IMR-90 (cell line): ENCODE measurements around the gene CDRT15. TPM values are rescaled to one million over a fixed set of nuclear protein-coding genes. Genes with fewer than 3 reads are reported as not detected.

Source experiments
- ATAC-seq: fragments of 200-7000 bp; cut with Tn5 transposase; 2 replicates; pipeline ENCODE4 v1.9.1; 2020; ENCODE audit warnings: low read depth, mild to moderate bottlenecking, moderate library complexity
- BruUV-seq: library from RNA; stranded (reverse); fragments of 400-500 nt; replicated peaks from 2 replicates; lab custom pipeline; 2021; lab: Mats Ljungman, UMichigan
- CTCF ChIA-PET: fragments of 300-600 bp; formaldehyde crosslinking; extraction: SDS; loops from one replicate; lab custom pipeline; 2021; ENCODE audit warnings: antibody characterized with exemption; lab: Yijun Ruan, JAX
- POLR2A ChIA-PET: fragments of 300-600 bp; sonication (Branson Sonifier 250); formaldehyde crosslinking; loops from one replicate; lab custom pipeline; 2022; ENCODE audit warnings: antibody characterized with exemption; ENCODE audit not compliant: unreplicated experiment; lab: Charles Lee
- DNase-seq: peaks from one replicate; pipeline ENCODE4 v3.0.0; 2013
- H2AFZ ChIP-seq: replicated peaks from 2 replicates; pipeline ENCODE3; 2013; ENCODE audit warnings: low read length, mild to moderate bottlenecking; ENCODE audit not compliant: poor library complexity
- H2AK5ac ChIP-seq: 2 replicates; pipeline ENCODE4 v1.6.1; 2013; ENCODE audit warnings: low read depth, low read length, inconsistent platforms
- H2AK9ac ChIP-seq: replicated peaks from 2 replicates; pipeline ENCODE3; 2013; ENCODE audit warnings: mild to moderate bottlenecking, low read depth, low read length, moderate library complexity; ENCODE audit not compliant: poor library complexity
- H2BK120ac ChIP-seq: 2 replicates; pipeline ENCODE4 v1.6.1; 2013; ENCODE audit warnings: low read depth, low read length, inconsistent platforms
- H2BK15ac ChIP-seq: 3 replicates; pipeline ENCODE4 v1.6.1; 2013; ENCODE audit warnings: low read depth, low read length, inconsistent platforms
- H2BK20ac ChIP-seq: 2 replicates; pipeline ENCODE4 v1.6.1; 2013; ENCODE audit warnings: low read depth, mild to moderate bottlenecking, inconsistent platforms, low read length, moderate library complexity
- H2BK5ac ChIP-seq: 2 replicates; pipeline ENCODE4 v1.6.1; 2013; ENCODE audit warnings: mild to moderate bottlenecking, low read depth, low read length, inconsistent platforms; ENCODE audit not compliant: poor library complexity, severe bottlenecking
- H3K14ac ChIP-seq: replicated peaks from 2 replicates; pipeline ENCODE4 v1.6.1; 2013; ENCODE audit warnings: low read depth, low read length, inconsistent platforms
- H3K18ac ChIP-seq: 2 replicates; pipeline ENCODE4 v1.6.1; 2013; ENCODE audit warnings: low read depth, low read length, control low read depth
- H3K23ac ChIP-seq: 2 replicates; pipeline ENCODE4 v1.6.1; 2013; ENCODE audit warnings: low read depth, low read length, inconsistent platforms
- H3K27ac ChIP-seq: 2 replicates; pipeline ENCODE4 v1.5.1; 2013; ENCODE audit warnings: mild to moderate bottlenecking, control low read depth, low read length; ENCODE audit not compliant: insufficient read depth
- H3K27me3 ChIP-seq: 2 replicates; pipeline ENCODE4 v1.6.1; 2013; ENCODE audit warnings: low read length; ENCODE audit not compliant: control insufficient read depth, insufficient read depth
- H3K36me3 ChIP-seq: 2 replicates; pipeline ENCODE4 v1.6.1; 2013; ENCODE audit warnings: low read length, mixed read lengths; ENCODE audit not compliant: control insufficient read depth, insufficient read depth
- H3K4ac ChIP-seq: 2 replicates; pipeline ENCODE4 v1.6.1; 2013; ENCODE audit warnings: low read depth, low read length, inconsistent platforms
- H3K4me1 ChIP-seq: 2 replicates; pipeline ENCODE4 v1.6.1; 2013; ENCODE audit warnings: low read length, mixed read lengths; ENCODE audit not compliant: control insufficient read depth, insufficient read depth
- H3K4me2 ChIP-seq: 2 replicates; pipeline ENCODE4 v1.6.1; 2013; ENCODE audit warnings: low read depth, mild to moderate bottlenecking, control low read depth, low read length, moderate library complexity
- H3K4me3 ChIP-seq: 2 replicates; pipeline ENCODE4 v1.5.1; 2013; ENCODE audit warnings: low read depth, mild to moderate bottlenecking, control low read depth, low read length, moderate library complexity; ENCODE audit not compliant: insufficient read depth
- H3K56ac ChIP-seq: 2 replicates; pipeline ENCODE4 v1.6.1; 2013; ENCODE audit warnings: low read length, inconsistent platforms; ENCODE audit not compliant: insufficient read depth; ENCODE audit errors: extremely low read depth
- H3K79me1 ChIP-seq, 2 experiments: 2 replicates each; pipeline ENCODE4 v1.6.1; 2013; ENCODE audit warnings: low read length in 2 of 2, inconsistent platforms in 1 of 2, low read depth in 1 of 2
- H3K9ac ChIP-seq: 2 replicates; pipeline ENCODE4 v1.6.1; 2013; ENCODE audit warnings: low read depth, low read length, control low read depth
- H3K9me1 ChIP-seq: 2 replicates; pipeline ENCODE4 v1.6.1; 2013; ENCODE audit warnings: low read length, inconsistent platforms; ENCODE audit not compliant: insufficient read depth
- H3K9me3 ChIP-seq: 2 replicates; pipeline ENCODE4 v1.6.1; 2013; ENCODE audit warnings: low read length; ENCODE audit not compliant: control insufficient read depth, insufficient read depth
- H4K20me1 ChIP-seq: 2 replicates; pipeline ENCODE4 v1.6.1; 2013; ENCODE audit warnings: low read length, inconsistent platforms; ENCODE audit not compliant: insufficient read depth
- H4K5ac ChIP-seq: 2 replicates; pipeline ENCODE4 v1.6.1; 2013; ENCODE audit warnings: mild to moderate bottlenecking, low read depth, low read length, control low read depth
- H4K8ac ChIP-seq, 2 experiments: 2 replicates each; pipeline ENCODE4 v1.6.1; 2013; ENCODE audit warnings: low read depth in 2 of 2, low read length in 2 of 2, control low read depth in 1 of 2, inconsistent platforms in 1 of 2
- H4K91ac ChIP-seq: 2 replicates; pipeline ENCODE4 v1.6.1; 2013; ENCODE audit warnings: low read depth, low read length, inconsistent platforms; ENCODE audit not compliant: insufficient read depth
- CEBPB ChIP-seq: IDR thresholded peaks from 2 replicates; pipeline ENCODE4 v1.6.1; 2012; ENCODE audit warnings: low read depth, low read length, improper control_type of control experiment
- CHD1 ChIP-seq: IDR thresholded peaks from 2 replicates; pipeline ENCODE4 v1.6.1; 2012; ENCODE audit warnings: low read depth, low read length, improper control_type of control experiment
- FOS ChIP-seq: fragments of 150-350 bp; IDR thresholded peaks from 2 replicates; pipeline ENCODE4 v1.6.1; 2016; ENCODE audit warnings: low read depth, low read length
- MXI1 ChIP-seq: IDR thresholded peaks from 2 replicates; pipeline ENCODE4 v1.6.1; 2012; ENCODE audit warnings: low read depth, mild to moderate bottlenecking, low read length, moderate library complexity, borderline replicate concordance
- NFE2L2 ChIP-seq: fragments of 150-350 bp; IDR thresholded peaks from 2 replicates; pipeline ENCODE4 v1.6.1; 2016; ENCODE audit warnings: low read depth, mild to moderate bottlenecking, low read length
- POLR2A ChIP-seq: IDR thresholded peaks from 2 replicates; pipeline ENCODE4 v1.6.1; 2012; ENCODE audit warnings: mild to moderate bottlenecking, low read depth, low read length
- RAD21 ChIP-seq: IDR thresholded peaks from 2 replicates; pipeline ENCODE4 v1.6.1; 2012; ENCODE audit warnings: low read length, improper control_type of control experiment
- RCOR1 ChIP-seq: IDR thresholded peaks from 2 replicates; pipeline ENCODE4 v1.6.1; 2012; ENCODE audit warnings: mild to moderate bottlenecking, low read length, improper control_type of control experiment; ENCODE audit not compliant: insufficient replicate concordance
- SMC3 ChIP-seq: fragments of 150-350 bp; IDR thresholded peaks from 2 replicates; pipeline ENCODE4 v1.6.1; 2016; ENCODE audit warnings: low read depth, mild to moderate bottlenecking, antibody characterized with exemption, low read length, moderate library complexity
- USF2 ChIP-seq: fragments of 150-350 bp; IDR thresholded peaks from 2 replicates; pipeline ENCODE4 v1.6.1; 2017; ENCODE audit warnings: mild to moderate bottlenecking, antibody characterized with exemption, low read length, low read depth
- WGBS, 2 experiments: methylation state at CpG; one replicate each; pipeline versions ENCODE4 v1.1.5 to v1.1.7; 2013; ENCODE audit warnings: missing lambda C conversion rate in 2 of 2; ENCODE audit not compliant: insufficient read length in 1 of 2; ENCODE audit errors: extremely low coverage in 2 of 2; 5-methylcytosine and 5-hydroxymethylcytosine counted together
- dilution Hi-C: fragments of 300-500 bp; cut with HindIII; formaldehyde crosslinking; loops from one replicate; pipeline ENCODE4 v1.14.3; 2018; ENCODE audit warnings: low sequenced_read_pairs; ENCODE audit not compliant: unreplicated experiment
- in situ Hi-C: fragments of 300-500 bp; cut with MboI; formaldehyde crosslinking; loops from 3 replicates; pipeline ENCODE4 v1.14.3; 2019; ENCODE audit warnings: low sequenced_read_pairs, inconsistent platforms, mixed read lengths
- intact Hi-C: fragments of 100-400 bp; cut with micrococcal nuclease; formaldehyde crosslinking; loops from 2 replicates; pipeline ENCODE4 v1.10.0; 2022
- polyA plus RNA-seq, 3 experiments: library from polyadenylated mRNA; depleted of rRNA; stranded (reverse); fragments of >200 nt; gene quantifications; 2 replicates each; pipeline ENCODE4 v1.2.3, GENCODE V29; 2012; ENCODE audit warnings: low replicate concordance in 1 of 3
- total RNA-seq: library from RNA; depleted of rRNA; stranded (reverse); fragments of >200 nt; gene quantifications from 2 replicates; pipeline ENCODE4 v1.2.3, GENCODE V29; 2012

Gene CDRT15
- total and polyA plus RNA-seq, 2 of the 4 experiments (the other 2 are of a cell fraction): not detected

GRCh38 chr17:14261406-14261805, 24.7 kb upstream of the CDRT15 start:
- Histone ChIP-seq H2AFZ (no peak overlapping the region), H4K91ac (no peak overlapping the region), H3K9me1 (no peaks in the 10 kb centered on the region), H3K27ac (no peak overlapping the region), H4K8ac (no peak overlapping the region), H3K27me3 (peaks cover 15% of the 10 kb centered on the region), H3K4ac (no peak overlapping the region), H3K9me3 (peaks cover 2% of the 10 kb centered on the region; the same call in 1 of the 2 replicates), H3K23ac (no peak overlapping the region), H3K36me3 (no peaks in the 10 kb centered on the region), H3K56ac (no peak overlapping the region), H2AK9ac (no peak overlapping the region), H3K9ac (no peak overlapping the region), H3K4me3 (no peak overlapping the region), H4K20me1 (no peaks in the 10 kb centered on the region), H3K4me2 (no peak overlapping the region), H3K4me1 (no peaks in the 10 kb centered on the region), H2BK20ac (no peak overlapping the region), H3K14ac (no peak overlapping the region), H4K5ac (no peak overlapping the region), H2BK15ac (no peak overlapping the region), H3K18ac (no peak overlapping the region), H2BK5ac (no peak overlapping the region), H2BK120ac (no peak overlapping the region), H3K79me1 (no peaks in the 10 kb centered on the region), H2AK5ac (no peak overlapping the region)
- ChIA-PET CTCF (no interaction called here), POLR2A (no interaction called here)
- DNase-seq: no peak
- 100% methylated on average over 1 of the region's 5 CpGs; no CpG with 5 or more reads in 1 of the 2 experiments for WGBS, 2 experiments
- in situ Hi-C loops: no loop called here
- BruUV-seq: no TSS peak
- dilution Hi-C loops: no loop called here
- intact Hi-C loops: no loop called here
- no peak for ATAC-seq
- TF ChIP-seq RCOR1 (no peak), SMC3 (no peak), CHD1 (no peak), USF2 (no peak), RAD21 (no peak), FOS (no peak), CEBPB (no peak), NFE2L2 (no peak), POLR2A (no peak), MXI1 (no peak)
